Ramos (cell line): ENCODE results near the gene CCL4.
"Not testable (repeated sequence)": the region's sequence is repeated elsewhere in the genome, so short reads cannot be mapped to it uniquely, and the experiment has no call there.

Experiments used
- in situ Hi-C: fragments of 300-500 bp; cut with MboI; formaldehyde crosslinking; loops from one replicate; pipeline ENCODE4 v1.14.3; 2022; ENCODE audit warnings: low sequenced_read_pairs; ENCODE audit not compliant: unreplicated experiment

CCL4 gene

DNA sequence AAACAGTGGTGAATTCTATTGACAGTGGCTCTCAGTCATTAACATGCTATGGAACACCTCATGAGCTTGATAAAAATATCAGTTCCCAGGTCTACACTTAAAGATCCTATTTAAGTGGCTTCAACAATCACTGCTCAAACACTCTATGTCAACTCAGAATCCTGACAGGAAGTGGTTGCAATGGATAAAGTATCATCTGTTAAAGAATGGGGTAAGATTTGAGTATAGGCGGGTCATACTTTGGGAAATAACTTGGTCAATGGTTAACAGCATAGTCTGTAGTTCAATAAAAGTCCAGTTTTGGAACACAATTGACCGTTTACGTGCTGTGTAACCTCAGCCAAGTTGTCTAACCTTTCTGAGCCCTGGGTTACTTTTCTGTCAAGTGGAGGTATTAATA is 16.2 kb upstream of the CCL4 start:
- in situ Hi-C loops, result not testable (repeated sequence)

GRCh38 chr17:36087897-36088572 is 15.6 kb upstream of the CCL4 start:
- in situ Hi-C loops, result not testable (repeated sequence)

DNA sequence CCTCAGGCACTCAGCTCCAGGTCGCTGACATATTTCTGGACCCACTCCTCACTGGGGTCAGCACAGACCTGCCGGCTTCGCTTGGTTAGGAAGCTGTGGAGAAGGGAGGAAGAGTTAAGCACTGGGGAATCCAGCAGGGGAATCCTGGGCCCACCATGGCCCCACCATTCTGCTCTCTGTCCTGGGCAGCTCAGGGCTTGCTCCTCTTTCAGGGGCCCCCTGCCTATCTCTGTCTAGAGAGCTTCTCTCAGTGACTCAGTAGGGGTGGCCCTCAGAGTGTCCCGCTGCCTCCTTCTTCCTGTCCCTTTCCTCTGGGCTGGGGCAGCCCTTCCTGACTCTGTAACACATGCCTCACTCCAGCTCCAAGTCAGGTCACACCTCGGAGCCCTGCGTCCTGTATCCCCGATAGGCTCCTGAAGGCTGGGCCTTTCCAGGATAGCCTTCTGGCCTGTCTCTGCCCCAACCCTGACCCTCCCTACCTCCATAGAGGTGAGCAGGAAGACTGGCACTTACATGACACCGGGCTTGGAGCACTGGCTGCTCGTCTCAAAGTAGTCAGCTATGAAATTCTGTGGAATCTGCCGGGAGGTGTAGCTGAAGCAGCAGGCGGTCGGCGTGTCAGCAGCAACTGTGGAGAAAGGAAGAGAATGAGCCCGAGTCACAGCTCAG is 14.8 kb upstream of the CCL4 start:
- in situ Hi-C loops, result no loop called here

GRCh38 chr17:36089339-36089865 is 14.2 kb upstream of the CCL4 start:
- in situ Hi-C loops, result no loop called here

GRCh38 chr17:36089888-36090836 is 13.5 kb upstream of the CCL4 start, which contains the start of gene CCL3:
Gene CCL3 (minus strand): TSS chr17:36090143. CDS start chr17:36090058, 85 bp downstream.
- in situ Hi-C loops, result no loop called here

- in situ Hi-C loops, result no loop called here
Observed at GRCh38 chr17:36092230-36092629, 11.4 kb upstream of the CCL4 start.

- in situ Hi-C loops, result not testable (repeated sequence)
Observed at GRCh38 chr17:36092715-36093114, 10.9 kb upstream of the CCL4 start.

DNA sequence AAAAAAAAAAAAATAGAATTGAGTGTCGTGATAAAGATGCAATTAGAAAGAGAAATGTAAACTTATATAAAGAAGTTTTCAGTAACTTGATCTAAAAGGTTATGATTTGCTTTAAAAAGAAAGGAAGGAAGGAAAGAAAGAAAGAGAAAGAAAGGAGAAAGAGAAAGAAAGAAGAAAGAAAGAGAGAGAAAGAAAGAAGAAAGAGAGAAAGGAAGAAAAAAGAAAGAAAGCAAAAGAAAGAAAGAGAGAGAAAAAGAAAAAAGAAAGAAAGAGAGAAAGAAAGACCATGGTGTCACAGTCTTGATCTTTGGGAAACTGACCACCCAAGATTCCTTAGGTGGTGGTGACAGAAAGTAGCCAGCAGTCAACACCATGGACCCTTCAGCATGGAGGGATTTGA is 9.4 kb upstream of the CCL4 start:
- in situ Hi-C loops, result no loop called here

DNA sequence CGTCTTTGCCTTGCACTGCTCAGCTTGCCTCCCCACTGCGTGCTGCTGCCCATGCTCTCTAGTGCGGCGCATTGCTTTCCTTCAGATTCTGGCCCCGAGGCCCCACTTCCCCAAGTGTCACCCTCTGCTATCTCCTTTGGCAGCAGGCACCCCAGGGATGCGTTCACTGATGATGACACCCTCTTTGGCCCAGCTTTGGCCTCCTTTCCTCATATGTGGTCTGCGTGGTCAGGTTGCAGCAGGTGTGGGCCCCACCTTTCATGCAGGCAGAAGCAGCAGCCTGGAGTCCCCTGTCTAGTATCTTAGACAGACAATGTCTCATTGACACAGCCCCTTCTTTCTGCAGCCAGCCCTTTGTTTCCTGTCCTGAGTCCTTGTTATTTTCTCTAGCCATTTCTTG is 8.9 kb upstream of the CCL4 start:
- in situ Hi-C loops, result no loop called here

GRCh38 chr17:36095992-36096391 is 7.6 kb upstream of the CCL4 start:
- in situ Hi-C loops, result no loop called here

GRCh38 chr17:36099004-36099403 is 4.6 kb upstream of the CCL4 start:
- in situ Hi-C loops, result not testable (repeated sequence)

GRCh38 chr17:36104246-36104645 is 619 bp downstream of the CCL4 start:
- in situ Hi-C loops, result not testable (repeated sequence)

DNA sequence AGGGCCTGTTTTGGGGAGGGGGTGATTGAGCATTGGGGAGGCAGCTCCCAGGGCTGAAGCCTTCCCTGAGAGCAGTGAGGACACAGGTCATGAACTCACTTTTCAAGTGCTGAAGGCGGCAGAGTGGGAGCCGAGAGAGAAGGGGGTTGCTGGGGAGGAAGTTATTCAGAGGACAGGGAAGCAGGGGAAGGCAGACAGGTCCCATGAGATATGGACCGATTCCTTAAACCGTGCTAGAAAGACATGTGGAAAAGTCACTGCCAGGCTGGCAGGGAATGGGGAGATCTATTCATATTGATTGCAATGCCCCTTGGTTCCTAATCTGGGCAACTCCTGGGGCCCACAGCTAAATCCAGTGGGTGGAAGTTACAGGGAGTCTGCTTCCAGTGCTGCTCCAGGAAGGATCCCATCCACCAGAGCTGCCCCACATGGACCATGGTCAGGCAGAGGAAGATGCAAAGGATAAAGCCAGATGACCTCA is 1.1 kb downstream of the CCL4 start:
- in situ Hi-C loops, result no loop called here

DNA sequence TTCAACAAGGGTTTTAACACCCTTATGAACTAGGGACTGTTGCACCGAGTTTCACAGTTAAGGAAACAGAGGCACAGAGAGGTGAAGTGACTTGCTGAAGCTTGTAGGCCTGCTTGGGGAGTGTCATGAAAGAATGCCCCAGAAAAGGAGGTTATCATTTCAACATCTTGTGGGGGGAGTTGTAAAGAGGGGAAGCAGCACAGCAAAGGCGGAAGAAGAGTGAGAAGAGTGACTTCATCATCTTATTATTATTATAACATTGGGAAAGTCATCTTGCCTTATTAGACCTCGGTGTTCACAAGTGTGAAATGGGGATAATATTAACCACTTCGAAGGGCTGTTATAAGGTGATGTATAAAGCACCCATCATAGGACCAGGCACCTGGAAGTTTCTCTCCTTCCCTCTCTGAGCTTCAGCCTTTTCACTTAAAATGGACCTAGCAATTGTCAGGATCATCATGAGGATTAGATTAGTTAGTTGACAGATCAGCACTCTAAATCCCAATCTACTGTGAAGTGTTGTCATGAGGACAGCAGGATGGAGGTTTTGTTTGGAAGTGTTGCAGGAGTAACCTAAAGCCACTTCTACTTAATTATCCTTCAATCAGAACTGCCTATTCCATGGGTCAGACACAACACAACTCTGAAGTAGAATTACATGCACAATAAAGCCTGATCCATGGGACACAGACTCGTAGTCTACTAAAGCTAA is 2.3 kb downstream of the CCL4 start:
- in situ Hi-C loops, result no loop called here

GRCh38 chr17:36106493-36106835 is 2.8 kb downstream of the CCL4 start:
- in situ Hi-C loops, result no loop called here

GRCh38 chr17:36107660-36108059 is 4.0 kb downstream of the CCL4 start:
- in situ Hi-C loops, result no loop called here

DNA sequence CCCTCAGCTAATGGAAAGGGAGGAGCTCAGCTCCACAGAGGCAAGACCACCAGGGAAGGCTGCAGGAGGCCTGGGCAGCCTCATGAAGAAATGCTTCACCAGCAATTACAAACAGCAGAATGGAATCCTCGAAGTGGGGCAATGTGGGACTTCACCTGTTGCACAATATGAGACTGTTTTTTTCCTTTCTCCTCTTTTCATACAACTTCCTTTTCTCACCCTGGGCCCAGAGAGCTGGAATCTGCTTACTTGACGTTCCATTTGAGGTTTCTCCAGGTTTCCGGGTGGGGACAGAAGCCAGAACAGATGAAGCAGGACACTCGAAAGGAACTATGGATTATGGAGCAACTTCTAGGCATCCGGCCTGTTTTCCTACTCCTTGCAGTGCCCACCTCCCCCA is 4.6 kb downstream of the CCL4 start:
- in situ Hi-C loops, result not testable (repeated sequence)

GRCh38 chr17:36111068-36111490 is 7.5 kb downstream of the CCL4 start:
- in situ Hi-C loops, result no loop called here

DNA sequence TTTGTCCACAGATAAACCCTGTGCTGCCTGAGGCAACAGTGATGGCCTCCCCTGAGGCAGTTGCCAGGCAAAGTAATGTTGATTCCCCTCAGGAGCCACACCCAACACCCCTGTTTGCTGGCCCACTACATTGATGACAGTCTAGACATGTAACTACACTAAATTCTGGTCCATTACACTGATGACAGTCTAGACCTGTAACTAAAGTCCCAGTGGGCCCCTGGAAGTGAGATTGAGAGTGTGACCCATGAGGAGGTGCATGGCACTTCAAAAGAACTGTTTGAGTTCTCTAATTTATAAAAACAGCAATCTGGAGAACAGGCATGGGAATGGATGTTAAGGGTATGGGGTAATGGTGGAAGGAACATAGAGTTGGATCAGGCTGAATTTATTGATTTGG is 8.9 kb downstream of the CCL4 start:
- in situ Hi-C loops, result no loop called here

- in situ Hi-C loops, result not testable (repeated sequence)
Observed at GRCh38 chr17:36113131-36113530, 9.5 kb downstream of the CCL4 start.
